Panc1 (cell line): ENCODE measurements around the gene INPP5F. TPM values are rescaled to one million over a fixed set of nuclear protein-coding genes. Genes with fewer than 3 reads are reported as not detected.

Experiments
- ATAC-seq: fragments of 200-7000 bp; cut with Tn5 transposase; 2 replicates; pipeline ENCODE4 v1.9.1; 2020; ENCODE audit warnings: mild to moderate bottlenecking, moderate library complexity
- BruUV-seq: library from RNA; stranded (reverse); fragments of 400-500 nt; replicated peaks from 2 replicates; lab custom pipeline; 2021; lab: Mats Ljungman, UMichigan
- CTCF ChIA-PET: fragments of 300-600 bp; sonication (Branson Sonifier 250); formaldehyde crosslinking; loops from one replicate; lab custom pipeline; 2022; ENCODE audit warnings: antibody characterized with exemption; lab: Charles Lee
- POLR2A ChIA-PET: fragments of 300-600 bp; sonication (Branson Sonifier 250); formaldehyde crosslinking; loops from one replicate; lab custom pipeline; 2022; ENCODE audit warnings: antibody characterized with exemption; lab: Charles Lee
- DNase-seq: peaks from one replicate; pipeline ENCODE4 v3.0.0-alpha.2; 2010; ENCODE audit warnings: low read depth, low spot score
- H3K27ac ChIP-seq: 2 replicates; pipeline ENCODE4 v1.5.1; 2011; ENCODE audit warnings: mild to moderate bottlenecking, low read length, inconsistent platforms
- H3K27me3 ChIP-seq: fragments of 200-500 bp; sonication (Bioruptor generic); 2 replicates; pipeline ENCODE4 v1.6.0; 2014; ENCODE audit warnings: low read length, inconsistent platforms; ENCODE audit not compliant: control insufficient read depth, insufficient read depth
- H3K36me3 ChIP-seq: fragments of 200-500 bp; sonication (Bioruptor generic); 2 replicates; pipeline ENCODE4 v1.5.1; 2014; ENCODE audit warnings: inconsistent platforms, mild to moderate bottlenecking, low read length, moderate library complexity; ENCODE audit not compliant: control insufficient read depth, insufficient read depth
- H3K4me1 ChIP-seq: 2 replicates; pipeline ENCODE4 v1.5.1; 2011; ENCODE audit warnings: inconsistent platforms, mild to moderate bottlenecking, low read length, moderate library complexity; ENCODE audit not compliant: control insufficient read depth, insufficient read depth
- H3K4me3 ChIP-seq, 2 experiments: 2 replicates each; pipeline ENCODE4 v1.5.1; 2011 to 2012; ENCODE audit warnings: low read depth in 2 of 2, low read length in 2 of 2, mild to moderate bottlenecking in 2 of 2, inconsistent platforms in 1 of 2, moderate library complexity in 1 of 2
- H3K9me3 ChIP-seq: fragments of 200-500 bp; sonication (Bioruptor generic); 2 replicates; pipeline ENCODE4 v1.5.1; 2014; ENCODE audit warnings: low read depth, mild to moderate bottlenecking, inconsistent platforms, low read length, moderate library complexity; ENCODE audit not compliant: control insufficient read depth, insufficient read depth
- POLR2AphosphoS5 ChIP-seq: IDR thresholded peaks from 2 replicates; pipeline ENCODE4 v1.6.1; 2012; ENCODE audit warnings: mild to moderate bottlenecking, low read depth, low read length, moderate library complexity
- SIN3A ChIP-seq: IDR thresholded peaks from 2 replicates; pipeline ENCODE4 v1.6.1; 2012; ENCODE audit warnings: low read depth, mild to moderate bottlenecking, low read length, moderate library complexity, borderline replicate concordance; ENCODE audit not compliant: insufficient read depth
- TCF7L2 ChIP-seq: IDR thresholded peaks from 2 replicates; pipeline ENCODE4 v1.6.1; 2011; ENCODE audit warnings: mild to moderate bottlenecking, low read depth, low read length, inconsistent platforms
- in situ Hi-C: cut with HindIII; loops from 2 replicates; pipeline ENCODE4 v1.10.0; 2016; ENCODE audit warnings: low sequenced_read_pairs, low pct_unique_long_range_greater_than_20kb
- intact Hi-C: fragments of 100-400 bp; cut with micrococcal nuclease; formaldehyde crosslinking; loops from one replicate; pipeline ENCODE4 v1.10.0; 2022; ENCODE audit not compliant: unreplicated experiment
- total RNA-seq: library from RNA; stranded (reverse); gene quantifications from one replicate; pipeline ENCODE4 v1.2.1, GENCODE V29; 2021; ENCODE audit not compliant: unreplicated experiment
- TF ChIP-seq, protein P1 (sequence below), 2 experiments: IDR thresholded peaks; 2 replicates each; pipeline ENCODE4 v1.6.1; 2011 to 2012; ENCODE audit warnings: low read depth in 2 of 2, control low read depth in 1 of 2, low read length in 1 of 2, mild to moderate bottlenecking in 1 of 2, moderate library complexity in 1 of 2; ENCODE audit not compliant: insufficient read depth in 1 of 2
- TF ChIP-seq, protein P2 (sequence below): fragments of 450-650 bp; IDR thresholded peaks from 2 replicates; pipeline ENCODE4 v1.5.1; 2017; ENCODE audit warnings: mild to moderate bottlenecking

The INPP5F gene
- total RNA-seq, 1 experiment from 2014 or later = 26.7 TPM

DNA sequence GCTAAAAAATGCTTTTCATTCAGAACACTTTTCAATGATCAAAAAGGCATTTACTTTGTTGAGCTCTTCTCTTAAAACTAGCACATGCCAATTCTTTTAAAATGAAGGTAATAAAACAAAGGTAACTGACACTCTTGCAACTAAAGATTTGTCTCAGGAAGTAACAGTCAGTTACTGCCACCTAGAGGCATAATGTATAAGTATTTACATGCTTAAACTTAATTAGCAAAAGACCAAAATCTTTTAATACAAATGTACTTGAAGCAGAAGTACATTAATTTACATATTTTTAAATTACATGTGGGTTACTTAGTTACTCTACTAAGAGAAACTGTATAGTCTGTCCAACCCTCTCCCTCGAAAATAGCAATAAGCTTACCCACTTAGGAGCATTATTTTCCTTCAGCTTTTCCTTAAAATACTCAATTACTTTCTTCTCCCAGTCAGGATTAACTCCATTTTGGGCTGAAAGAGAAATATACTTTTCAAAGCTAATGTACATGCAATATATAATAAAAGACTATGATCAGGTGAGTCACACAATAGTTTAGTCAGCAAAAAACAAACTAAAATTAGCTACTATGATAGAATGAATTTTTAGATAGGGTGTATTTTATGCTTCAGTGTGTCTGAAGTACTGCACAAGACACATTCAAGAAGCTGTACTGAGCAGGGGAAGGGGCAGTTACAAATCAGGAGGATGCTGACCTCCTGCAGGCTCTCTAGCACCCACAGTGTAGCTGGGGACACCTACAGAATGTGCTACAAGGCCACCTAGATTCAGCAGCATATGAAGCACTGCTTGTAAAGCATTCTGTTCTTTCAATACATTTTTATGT is 133.8 kb downstream of the INPP5F start:
- no TSS peak for BruUV-seq
- POLR2A ChIA-PET = interaction anchor here (0.6 to 0.9 kb wide), 2 partner anchors 12 to 200 kb away, joined by 3 to 4 read pairs; no protein-coding TSS in a partner anchor
- ATAC-seq (peak; percentile 69), DNase-seq (no peak)
- peaks cover 18% of the 10 kb centered on the region for H3K36me3 ChIP-seq
- no peak for TF ChIP-seq SIN3A
- TF ChIP-seq, protein P1, sequence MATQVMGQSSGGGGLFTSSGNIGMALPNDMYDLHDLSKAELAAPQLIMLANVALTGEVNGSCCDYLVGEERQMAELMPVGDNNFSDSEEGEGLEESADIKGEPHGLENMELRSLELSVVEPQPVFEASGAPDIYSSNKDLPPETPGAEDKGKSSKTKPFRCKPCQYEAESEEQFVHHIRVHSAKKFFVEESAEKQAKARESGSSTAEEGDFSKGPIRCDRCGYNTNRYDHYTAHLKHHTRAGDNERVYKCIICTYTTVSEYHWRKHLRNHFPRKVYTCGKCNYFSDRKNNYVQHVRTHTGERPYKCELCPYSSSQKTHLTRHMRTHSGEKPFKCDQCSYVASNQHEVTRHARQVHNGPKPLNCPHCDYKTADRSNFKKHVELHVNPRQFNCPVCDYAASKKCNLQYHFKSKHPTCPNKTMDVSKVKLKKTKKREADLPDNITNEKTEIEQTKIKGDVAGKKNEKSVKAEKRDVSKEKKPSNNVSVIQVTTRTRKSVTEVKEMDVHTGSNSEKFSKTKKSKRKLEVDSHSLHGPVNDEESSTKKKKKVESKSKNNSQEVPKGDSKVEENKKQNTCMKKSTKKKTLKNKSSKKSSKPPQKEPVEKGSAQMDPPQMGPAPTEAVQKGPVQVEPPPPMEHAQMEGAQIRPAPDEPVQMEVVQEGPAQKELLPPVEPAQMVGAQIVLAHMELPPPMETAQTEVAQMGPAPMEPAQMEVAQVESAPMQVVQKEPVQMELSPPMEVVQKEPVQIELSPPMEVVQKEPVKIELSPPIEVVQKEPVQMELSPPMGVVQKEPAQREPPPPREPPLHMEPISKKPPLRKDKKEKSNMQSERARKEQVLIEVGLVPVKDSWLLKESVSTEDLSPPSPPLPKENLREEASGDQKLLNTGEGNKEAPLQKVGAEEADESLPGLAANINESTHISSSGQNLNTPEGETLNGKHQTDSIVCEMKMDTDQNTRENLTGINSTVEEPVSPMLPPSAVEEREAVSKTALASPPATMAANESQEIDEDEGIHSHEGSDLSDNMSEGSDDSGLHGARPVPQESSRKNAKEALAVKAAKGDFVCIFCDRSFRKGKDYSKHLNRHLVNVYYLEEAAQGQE (IDR thresholded peaks at IDR 0.05; ENCODE audit: insufficient read depth in 1 of 2, low read depth in 2 of 2, low read length in 1 of 2) = no peak
- TF ChIP-seq, protein P2, sequence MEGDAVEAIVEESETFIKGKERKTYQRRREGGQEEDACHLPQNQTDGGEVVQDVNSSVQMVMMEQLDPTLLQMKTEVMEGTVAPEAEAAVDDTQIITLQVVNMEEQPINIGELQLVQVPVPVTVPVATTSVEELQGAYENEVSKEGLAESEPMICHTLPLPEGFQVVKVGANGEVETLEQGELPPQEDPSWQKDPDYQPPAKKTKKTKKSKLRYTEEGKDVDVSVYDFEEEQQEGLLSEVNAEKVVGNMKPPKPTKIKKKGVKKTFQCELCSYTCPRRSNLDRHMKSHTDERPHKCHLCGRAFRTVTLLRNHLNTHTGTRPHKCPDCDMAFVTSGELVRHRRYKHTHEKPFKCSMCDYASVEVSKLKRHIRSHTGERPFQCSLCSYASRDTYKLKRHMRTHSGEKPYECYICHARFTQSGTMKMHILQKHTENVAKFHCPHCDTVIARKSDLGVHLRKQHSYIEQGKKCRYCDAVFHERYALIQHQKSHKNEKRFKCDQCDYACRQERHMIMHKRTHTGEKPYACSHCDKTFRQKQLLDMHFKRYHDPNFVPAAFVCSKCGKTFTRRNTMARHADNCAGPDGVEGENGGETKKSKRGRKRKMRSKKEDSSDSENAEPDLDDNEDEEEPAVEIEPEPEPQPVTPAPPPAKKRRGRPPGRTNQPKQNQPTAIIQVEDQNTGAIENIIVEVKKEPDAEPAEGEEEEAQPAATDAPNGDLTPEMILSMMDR = peak; percentile 71; the same call in 1 of the 2 replicates
- TF ChIP-seq POLR2AphosphoS5 = no peak
- TF ChIP-seq TCF7L2 = no peak
- intact Hi-C loops = loop anchor here (2.0 to 10.0 kb wide), 3 partner anchors 109 to 255 kb away; no protein-coding TSS in a partner anchor
- peaks cover 17% of the 10 kb centered on the region for H3K4me1 ChIP-seq
- H3K27me3 ChIP-seq = no peaks in the 10 kb centered on the region
- no peaks in the 10 kb centered on the region for H3K9me3 ChIP-seq
- CTCF ChIA-PET = interaction anchor here (0.5 to 2.2 kb wide), 5 partner anchors 13 to 181 kb away, joined by 3 to 26 read pairs (median 4); partner anchors contain the start of gene MCMBP
- H3K27ac ChIP-seq = no peak overlapping the region
- no peak overlapping the region for H3K4me3 ChIP-seq
- in situ Hi-C loops = no loop called here

DNA sequence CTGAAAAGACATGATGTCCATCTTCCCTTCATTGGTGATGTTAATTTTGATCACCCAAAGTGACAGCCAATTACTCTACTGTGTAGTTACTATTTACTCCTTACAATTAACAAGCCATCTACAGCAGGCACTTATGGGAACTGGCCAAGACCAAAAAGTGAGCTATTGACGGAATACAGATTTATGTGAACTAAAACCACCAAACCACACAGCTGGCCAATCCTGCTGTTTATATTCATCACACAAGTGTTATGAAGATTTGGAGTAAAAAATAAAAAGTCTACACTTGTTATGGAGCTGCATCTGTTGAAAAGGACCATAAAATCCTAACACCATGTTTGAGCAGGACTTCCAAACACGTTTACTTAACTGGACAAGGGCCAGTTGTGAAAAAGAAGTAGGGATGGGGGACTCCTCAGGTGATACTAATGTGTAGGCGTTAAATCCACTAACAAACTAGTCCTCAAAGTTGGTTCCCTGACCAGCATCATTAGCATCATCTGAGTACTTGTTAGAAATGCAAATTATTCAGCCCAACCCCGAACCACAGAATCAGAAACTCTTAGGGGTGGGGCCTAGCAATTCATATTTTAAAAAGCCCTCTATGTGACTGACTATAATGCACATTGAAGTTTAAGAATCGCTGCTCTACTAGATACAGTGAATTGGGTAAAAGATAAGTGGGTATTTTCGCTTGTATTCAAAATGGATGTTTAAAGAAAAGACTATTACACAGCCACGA is 135.2 kb downstream of the INPP5F start:
- CTCF ChIA-PET = interaction anchor here (2.2 kb wide), 1 partner anchor 110 kb away, joined by 26 read pairs; no protein-coding TSS in a partner anchor
- no TSS peak for BruUV-seq
- peaks cover 18% of the 10 kb centered on the region for H3K36me3 ChIP-seq
- no peaks in the 10 kb centered on the region for H3K27me3 ChIP-seq
- intact Hi-C loops = loop anchor here (5.0 kb wide), 1 partner anchor 174 kb away; no protein-coding TSS in a partner anchor
- DNase-seq (no peak), ATAC-seq (no peak)
- no peak overlapping the region for H3K4me3 ChIP-seq
- peaks cover 17% of the 10 kb centered on the region for H3K4me1 ChIP-seq
- POLR2A ChIA-PET = interaction anchor here (0.5 kb wide), 1 partner anchor 10 kb away, joined by 3 read pairs; no protein-coding TSS in a partner anchor
- in situ Hi-C loops = no loop called here
- no peak for TF ChIP-seq SIN3A
- no peak for TF ChIP-seq POLR2AphosphoS5
- TF ChIP-seq TCF7L2 = no peak
- TF ChIP-seq, protein P2 = no peak
- TF ChIP-seq, protein P1 (IDR thresholded peaks at IDR 0.05; ENCODE audit: insufficient read depth in 1 of 2, low read depth in 2 of 2, low read length in 1 of 2) = no peak
- H3K9me3 ChIP-seq = no peaks in the 10 kb centered on the region
- H3K27ac ChIP-seq = no peak overlapping the region
